Endodermal cell (in vitro differentiated cells): ENCODE measurements around the gene DHRS12. TPM values are rescaled to one million over a fixed set of nuclear protein-coding genes. Genes with fewer than 3 reads are reported as not detected.
A peak's percentile ranks its signal among the peaks of the same experiment; 100 is the strongest.

Source experiments
- DNase-seq: peaks from one replicate; pipeline ENCODE4 v3.0.0-alpha.2; 2017
- H3K27ac ChIP-seq: 2 replicates; pipeline ENCODE4 v1.5.1; 2013; ENCODE audit warnings: mild to moderate bottlenecking, low read depth, low read length, moderate library complexity
- H3K27me3 ChIP-seq: 2 replicates; pipeline ENCODE4 v1.6.1; 2013; ENCODE audit warnings: mild to moderate bottlenecking, low read length, moderate library complexity; ENCODE audit not compliant: insufficient read depth, control insufficient read depth, poor library complexity, severe bottlenecking
- H3K36me3 ChIP-seq: 2 replicates; pipeline ENCODE4 v1.7.0; 2013; ENCODE audit warnings: mild to moderate bottlenecking, low read length, moderate library complexity; ENCODE audit not compliant: control insufficient read depth, insufficient read depth
- H3K4me1 ChIP-seq: one replicate; pipeline ENCODE4 v1.7.0; 2013; ENCODE audit warnings: low read length; ENCODE audit not compliant: control insufficient read depth, insufficient read depth
- H3K4me3 ChIP-seq: 2 replicates; pipeline ENCODE4 v1.5.1; 2013; ENCODE audit warnings: mild to moderate bottlenecking, low read length, moderate library complexity
- H3K9ac ChIP-seq: 2 replicates; pipeline ENCODE4 v1.6.1; 2013; ENCODE audit warnings: mild to moderate bottlenecking, low read length, moderate library complexity; ENCODE audit not compliant: poor library complexity, severe bottlenecking; ENCODE audit errors: extremely low read depth
- H3K9me3 ChIP-seq: 2 replicates; pipeline ENCODE4 v1.6.1; 2013; ENCODE audit warnings: mild to moderate bottlenecking, low read length, moderate library complexity; ENCODE audit not compliant: control insufficient read depth
- H3K27ac Mint-ChIP-seq: 2 replicates; pipeline ENCODE4 v1.8.0; 2020; ENCODE audit warnings: mixed read lengths
- H3K27me3 Mint-ChIP-seq: 2 replicates; pipeline ENCODE4 v1.8.0; 2021; ENCODE audit warnings: mild to moderate bottlenecking, mixed read lengths; ENCODE audit not compliant: insufficient read depth
- H3K36me3 Mint-ChIP-seq: 2 replicates; pipeline ENCODE4 v1.8.0; 2020; ENCODE audit warnings: low read depth, mixed read lengths
- H3K4me1 Mint-ChIP-seq: 2 replicates; pipeline ENCODE4 v1.8.0; 2020; ENCODE audit warnings: mixed read lengths
- H3K4me3 Mint-ChIP-seq: 2 replicates; pipeline ENCODE4 v1.8.0; 2020; ENCODE audit warnings: mild to moderate bottlenecking, moderate library complexity, mixed read lengths
- H3K9me3 Mint-ChIP-seq: 2 replicates; pipeline ENCODE4 v1.8.0; 2020; ENCODE audit warnings: mild to moderate bottlenecking, mixed read lengths
- WGBS, 2 experiments: methylation state at CpG; one replicate each; pipeline versions ENCODE4 v1.1.5 to v1.1.7; 2013; ENCODE audit warnings: missing lambda C conversion rate in 2 of 2, mixed read lengths in 1 of 2; ENCODE audit not compliant: insufficient coverage in 1 of 2, insufficient read length in 1 of 2; 5-methylcytosine and 5-hydroxymethylcytosine counted together
- total RNA-seq, 2 donors: library from RNA; stranded (reverse); fragmentation: NEBNext Ultra II Directional in 1 of 2; extraction: Animal tissue kit (Norgen Biotek cat#: 25700) in 1 of 2; gene quantifications; 2 replicates in 1 of 2; 3 replicates in 1 of 2; pipeline ENCODE4 v1.2.1, GENCODE V29; 2021
- TF ChIP-seq, protein P1 (sequence below): fragments of 200-600 bp; sonication (generic); conservative IDR thresholded peaks from 2 replicates; pipeline ENCODE4 v1.5.0; 2021; ENCODE audit warnings: antibody characterized with exemption, mild to moderate bottlenecking

Gene DHRS12
- total RNA-seq, 2 donors from 2014 or later: 13.8 to 19.8 TPM

DNA sequence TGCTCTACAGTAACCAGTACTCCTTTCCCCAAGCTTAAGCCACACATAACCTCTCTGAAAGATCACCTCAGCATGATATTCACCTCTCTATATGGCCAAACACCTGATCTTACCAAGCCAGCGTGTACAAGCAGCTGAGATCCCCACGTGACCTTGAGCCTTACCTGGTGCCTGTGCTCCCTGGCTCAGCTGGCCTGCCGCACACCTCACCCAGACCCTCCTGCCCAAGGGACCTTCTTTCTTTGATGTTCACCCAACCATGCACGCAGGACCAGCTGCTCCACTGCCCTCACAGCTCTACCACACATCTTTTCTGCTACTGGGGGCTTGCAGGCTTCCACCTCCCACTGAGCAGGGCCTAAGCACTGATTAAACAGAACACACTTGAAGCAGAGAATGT lies 9.0 kb downstream of the DHRS12 start:
- no peak overlapping the region for H3K9ac ChIP-seq
- H3K27me3 ChIP-seq: no peaks in the 10 kb centered on the region
- no peak overlapping the region for H3K4me3 Mint-ChIP-seq
- TF ChIP-seq, protein P1, sequence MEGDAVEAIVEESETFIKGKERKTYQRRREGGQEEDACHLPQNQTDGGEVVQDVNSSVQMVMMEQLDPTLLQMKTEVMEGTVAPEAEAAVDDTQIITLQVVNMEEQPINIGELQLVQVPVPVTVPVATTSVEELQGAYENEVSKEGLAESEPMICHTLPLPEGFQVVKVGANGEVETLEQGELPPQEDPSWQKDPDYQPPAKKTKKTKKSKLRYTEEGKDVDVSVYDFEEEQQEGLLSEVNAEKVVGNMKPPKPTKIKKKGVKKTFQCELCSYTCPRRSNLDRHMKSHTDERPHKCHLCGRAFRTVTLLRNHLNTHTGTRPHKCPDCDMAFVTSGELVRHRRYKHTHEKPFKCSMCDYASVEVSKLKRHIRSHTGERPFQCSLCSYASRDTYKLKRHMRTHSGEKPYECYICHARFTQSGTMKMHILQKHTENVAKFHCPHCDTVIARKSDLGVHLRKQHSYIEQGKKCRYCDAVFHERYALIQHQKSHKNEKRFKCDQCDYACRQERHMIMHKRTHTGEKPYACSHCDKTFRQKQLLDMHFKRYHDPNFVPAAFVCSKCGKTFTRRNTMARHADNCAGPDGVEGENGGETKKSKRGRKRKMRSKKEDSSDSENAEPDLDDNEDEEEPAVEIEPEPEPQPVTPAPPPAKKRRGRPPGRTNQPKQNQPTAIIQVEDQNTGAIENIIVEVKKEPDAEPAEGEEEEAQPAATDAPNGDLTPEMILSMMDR: no peak
- H3K4me1 ChIP-seq: peaks cover 22% of the 10 kb centered on the region
- H3K27me3 Mint-ChIP-seq: no peaks in the 10 kb centered on the region
- H3K27ac Mint-ChIP-seq: peak overlapping the region; percentile 52
- no peaks in the 10 kb centered on the region for H3K9me3 ChIP-seq
- H3K36me3 Mint-ChIP-seq: peaks cover 6% of the 10 kb centered on the region
- WGBS, 2 experiments: 71 to 89% methylated on average over 3 to 4 of the region's 4 CpGs
- no peaks in the 10 kb centered on the region for H3K9me3 Mint-ChIP-seq
- peaks cover 38% of the 10 kb centered on the region for H3K4me1 Mint-ChIP-seq
- no peak overlapping the region for H3K27ac ChIP-seq
- no peak for DNase-seq
- H3K36me3 ChIP-seq: no peaks in the 10 kb centered on the region
- no peak overlapping the region for H3K4me3 ChIP-seq

GRCh38 chr13:51793570-51794271 lies 10.2 kb downstream of the DHRS12 start:
- DNase-seq: no peak
- no peaks in the 10 kb centered on the region for H3K9me3 Mint-ChIP-seq
- Histone ChIP-seq H3K4me3 (no peak overlapping the region), H3K27ac (no peak overlapping the region), H3K36me3 (no peaks in the 10 kb centered on the region), H3K9ac (no peak overlapping the region), H3K9me3 (no peaks in the 10 kb centered on the region), H3K27me3 (no peaks in the 10 kb centered on the region), H3K4me1 (peaks cover 22% of the 10 kb centered on the region)
- H3K27me3 Mint-ChIP-seq: no peaks in the 10 kb centered on the region
- WGBS, 2 experiments: 93% methylated on average over 5 to 6 of the region's 6 CpGs
- H3K4me1 Mint-ChIP-seq: peaks cover 31% of the 10 kb centered on the region
- no peak overlapping the region for H3K27ac Mint-ChIP-seq
- TF ChIP-seq, protein P1: no peak
- peaks cover 14% of the 10 kb centered on the region for H3K36me3 Mint-ChIP-seq
- no peak overlapping the region for H3K4me3 Mint-ChIP-seq

- TF ChIP-seq, protein P1: no peak
- H3K9me3 Mint-ChIP-seq: no peaks in the 10 kb centered on the region
- peaks cover 9% of the 10 kb centered on the region for H3K36me3 Mint-ChIP-seq
- H3K9me3 ChIP-seq: no peaks in the 10 kb centered on the region
- peak overlapping the region; percentile 82 for H3K27ac ChIP-seq
- H3K9ac ChIP-seq: no peak overlapping the region
- peak overlapping the region; percentile 46 for H3K27ac Mint-ChIP-seq
- 86 to 91% methylated on average over 7 to 10 of the region's 10 CpGs for WGBS, 2 experiments
- no peaks in the 10 kb centered on the region for H3K27me3 ChIP-seq
- no peak overlapping the region for H3K4me3 ChIP-seq
- DNase-seq: no peak
- H3K27me3 Mint-ChIP-seq: no peaks in the 10 kb centered on the region
- peaks cover 6% of the 10 kb centered on the region for H3K4me1 ChIP-seq
- no peaks in the 10 kb centered on the region for H3K36me3 ChIP-seq
- peaks cover 14% of the 10 kb centered on the region for H3K4me1 Mint-ChIP-seq
- H3K4me3 Mint-ChIP-seq: no peak overlapping the region
Observed at GRCh38 chr13:51786425-51787265, 17.3 kb downstream of the DHRS12 start.
